Prostate gland (tissue), 2 donors: Measurements from ENCODE around the gene PRSS33. TPM values are rescaled to one million over a fixed set of nuclear protein-coding genes. Genes with fewer than 3 reads are reported as not detected.
A peak's percentile ranks its signal among the peaks of the same experiment; 100 is the strongest.

Experiments
- DNase-seq: peaks from one replicate; pipeline ENCODE4 v3.0.0-alpha.2; 2019; ENCODE audit warnings: low spot score
- H3K27ac ChIP-seq, 2 donors: fragments of 200-600 bp; sonication (generic); 2 replicates each; pipeline ENCODE4 v1.5.1; 2017 to 2019
- H3K27me3 ChIP-seq: fragments of 200-600 bp; sonication (generic); replicated peaks from 2 replicates; pipeline ENCODE4 v1.5.1; 2019; ENCODE audit not compliant: insufficient read depth
- H3K36me3 ChIP-seq, 2 donors: fragments of 200-600 bp; sonication (generic); 1 replicate in 1 of 2; 2 replicates in 1 of 2; pipeline versions ENCODE4 v1.5.1 to v1.8.1; 2017 to 2019
- H3K4me1 ChIP-seq: fragments of 200-600 bp; sonication (generic); replicated peaks from 2 replicates; pipeline ENCODE4 v1.5.1; 2019
- H3K4me3 ChIP-seq, 2 donors: fragments of 200-600 bp; sonication (generic); 2 replicates each; pipeline ENCODE4 v1.5.1; 2017 to 2019
- H3K9me3 ChIP-seq: fragments of 200-600 bp; sonication (generic); 2 replicates; pipeline ENCODE4 v1.5.1; 2017
- CTCF ChIP-seq, 4 experiments: fragments of 200-600 bp in 2 of 4; fragments of 450-650 bp in 2 of 4; sonication (generic) in 2 of 4; IDR thresholded peaks; 1 replicate in 3 of 4; 2 replicates in 1 of 4; pipeline ENCODE4 v1.5.1; 2016 to 2019; ENCODE audit warnings: antibody characterized with exemption in 4 of 4, mild to moderate bottlenecking in 2 of 4, moderate library complexity in 2 of 4
- POLR2A ChIP-seq: fragments of 450-650 bp; IDR thresholded peaks from one replicate; pipeline ENCODE4 v1.6.1; 2016; ENCODE audit warnings: antibody characterized with exemption, mild to moderate bottlenecking
- POLR2AphosphoS5 ChIP-seq: sonication (generic); formaldehyde crosslinking; IDR thresholded peaks from one replicate; pipeline ENCODE4 v1.6.1; 2017; ENCODE audit warnings: antibody characterized with exemption
- WGBS: methylation state at CpG from one replicate; pipeline ENCODE4 v1.1.5; 2018; 5-methylcytosine and 5-hydroxymethylcytosine counted together
- intact Hi-C: fragments of 100-400 bp; cut with DNase I; formaldehyde crosslinking; loops from one replicate; pipeline ENCODE4 v1.14.2; 2022
- total RNA-seq, 2 donors: library from RNA; depleted of rRNA; stranded (reverse); fragments of >200 nt; gene quantifications; one replicate each; pipeline ENCODE4 v1.1.0, GENCODE V29; 2016

Gene PRSS33
- total RNA-seq, 2 donors from 2014 or later, result not detected

- Histone ChIP-seq H3K27ac (no peak overlapping the region), H3K36me3 (peaks cover 38 to 47% of the 10 kb centered on the region in 2 donors), H3K4me3 (no peak overlapping the region), H3K4me1 (peaks cover 8% of the 10 kb centered on the region), H3K27me3 (no peaks in the 10 kb centered on the region), H3K9me3 (no peaks in the 10 kb centered on the region)
- WGBS, result 76% methylated on average over 11 of the region's 11 CpGs
- no peak for DNase-seq
- intact Hi-C loops, result no loop called here
- no peak for TF ChIP-seq CTCF (IDR thresholded peaks at IDR 0.05)
- no peak for TF ChIP-seq POLR2AphosphoS5
- no peak for TF ChIP-seq POLR2A
Measured at GRCh38 chr16:2757344-2757743, 30.0 kb downstream of the PRSS33 start.

- TF ChIP-seq CTCF (IDR thresholded peaks at IDR 0.05) (no peak), POLR2AphosphoS5 (no peak), POLR2A (no peak)
- 86% methylated on average over 30 of the region's 30 CpGs for WGBS
- peaks cover 30 to 38% of the 10 kb centered on the region in 2 donors for H3K36me3 ChIP-seq
- intact Hi-C loops, result no loop called here
- no peaks in the 10 kb centered on the region for H3K9me3 ChIP-seq
- no peak overlapping the region for H3K4me3 ChIP-seq
- no peak for DNase-seq
- no peak overlapping the region for H3K27ac ChIP-seq
- H3K27me3 ChIP-seq, result no peaks in the 10 kb centered on the region
- peaks cover 11% of the 10 kb centered on the region for H3K4me1 ChIP-seq
Measured at GRCh38 chr16:2756288-2757015, 30.9 kb downstream of the PRSS33 start.

- intact Hi-C loops, result no loop called here
- TF ChIP-seq CTCF (IDR thresholded peaks at IDR 0.05), result no peak
- no peak for TF ChIP-seq POLR2A
- Histone ChIP-seq H3K27me3 (no peaks in the 10 kb centered on the region), H3K4me1 (peaks cover 11% of the 10 kb centered on the region), H3K36me3 (peaks cover 23 to 28% of the 10 kb centered on the region in 2 donors), H3K9me3 (no peaks in the 10 kb centered on the region), H3K27ac (no peak overlapping the region), H3K4me3 (peak overlapping the region in 1 of 2 donors; percentile 93)
- 21% methylated on average over 3 of the region's 3 CpGs for WGBS
- DNase-seq, result no peak
Measured at GRCh38 chr16:2755158-2755557, 32.2 kb downstream of the PRSS33 start.

- TF ChIP-seq POLR2A (no peak), POLR2AphosphoS5 (no peak), CTCF (IDR thresholded peaks at IDR 0.05) (no peak)
- no peaks in the 10 kb centered on the region for H3K27me3 ChIP-seq
- intact Hi-C loops, result no loop called here
- WGBS, result 1% methylated on average over 7 of the region's 7 CpGs
- peak overlapping the region; percentile 97 to 99 for H3K27ac ChIP-seq
- peaks cover 12 to 13% of the 10 kb centered on the region in 2 donors for H3K36me3 ChIP-seq
- H3K4me3 ChIP-seq, result peak overlapping the region; percentile 75 to 93
- no peak for DNase-seq
- peaks cover 11% of the 10 kb centered on the region for H3K4me1 ChIP-seq
- H3K9me3 ChIP-seq, result no peaks in the 10 kb centered on the region
Measured at GRCh38 chr16:2753733-2754020, 33.7 kb downstream of the PRSS33 start.
